ENCODE data around the gene ORC4.
A peak's percentile ranks its signal among the peaks of the same experiment; 100 is the strongest.
"Not testable (repeated sequence)": the region's sequence is repeated elsewhere in the genome, so short reads cannot be mapped to it uniquely, and the experiment has no call there.

ORC4 gene

GRCh38 chr2:148014616-148015015 lies 5.9 kb downstream of the ORC4 start:
- DNase-seq (ENCODE audit: low spot score): no peak

GRCh38 chr2:148013876-148014275 lies 6.7 kb downstream of the ORC4 start:
- no peak for DNase-seq (ENCODE audit: low spot score)

GRCh38 chr2:148008411-148008810 lies 12.1 kb downstream of the ORC4 start:
- not testable (repeated sequence) for DNase-seq (ENCODE audit: low spot score)

GRCh38 chr2:148007219-148007900 lies 13.2 kb downstream of the ORC4 start:
- no peak for DNase-seq (ENCODE audit: low spot score)

- DNase-seq (ENCODE audit: low spot score): no peak
Measured at GRCh38 chr2:148006249-148007007, 14.1 kb downstream of the ORC4 start.

- DNase-seq (ENCODE audit: low spot score): not testable (repeated sequence)
Measured at GRCh38 chr2:148002420-148002819, 18.1 kb downstream of the ORC4 start.

- no peak for DNase-seq (ENCODE audit: low spot score)
Measured at GRCh38 chr2:148000095-148000494, 20.4 kb downstream of the ORC4 start.

GRCh38 chr2:147999126-147999525 lies 21.4 kb downstream of the ORC4 start:
- no peak for DNase-seq (ENCODE audit: low spot score)

GRCh38 chr2:147998203-147998602 lies 22.3 kb downstream of the ORC4 start:
- DNase-seq (ENCODE audit: low spot score): no peak

GRCh38 chr2:147996828-147997227 lies 23.7 kb downstream of the ORC4 start:
- no peak for DNase-seq (ENCODE audit: low spot score)

- not testable (repeated sequence) for DNase-seq (ENCODE audit: low spot score)
Measured at GRCh38 chr2:147994965-147995364, 25.6 kb downstream of the ORC4 start.

- DNase-seq (ENCODE audit: low spot score): peak; percentile 72
Measured at GRCh38 chr2:147989809-147990403, 30.6 kb downstream of the ORC4 start.

GRCh38 chr2:147989102-147989501 lies 31.4 kb downstream of the ORC4 start:
- no peak for DNase-seq (ENCODE audit: low spot score)

- no peak for DNase-seq (ENCODE audit: low spot score)
Measured at GRCh38 chr2:147980940-147981528, 39.5 kb downstream of the ORC4 start.

- DNase-seq (ENCODE audit: low spot score): no peak
Measured at GRCh38 chr2:147977679-147978078, 42.9 kb downstream of the ORC4 start.

- DNase-seq (ENCODE audit: low spot score): no peak
Measured at GRCh38 chr2:147976102-147976501, 44.4 kb downstream of the ORC4 start.

- no peak for DNase-seq (ENCODE audit: low spot score)
Measured at GRCh38 chr2:147968571-147968970, 52.0 kb downstream of the ORC4 start.

- no peak for DNase-seq (ENCODE audit: low spot score)
Measured at GRCh38 chr2:147952118-147952517, 68.4 kb downstream of the ORC4 start.

GRCh38 chr2:147945660-147946059 lies 74.9 kb downstream of the ORC4 start:
- DNase-seq (ENCODE audit: low spot score): peak; percentile 11

- DNase-seq (ENCODE audit: low spot score): no peak
Measured at GRCh38 chr2:147939313-147939712, 81.2 kb downstream of the ORC4 start.

GRCh38 chr2:147937744-147938349 lies 82.7 kb downstream of the ORC4 start:
- DNase-seq (ENCODE audit: low spot score): peak; percentile 43

- no peak for DNase-seq (ENCODE audit: low spot score)
Measured at GRCh38 chr2:147934881-147935620, 85.5 kb downstream of the ORC4 start.
